ENCODE data around the gene PLN.

PLN gene

GRCh38 chr6:118586746-118587485, 38.8 kb downstream of the PLN start:
- Histone ChIP-seq H3K4me1 (ENCODE audit: control extremely low read depth in 1 of 4, control insufficient read depth in 4 of 4, insufficient read depth in 4 of 4, low read length in 3 of 4) (peaks cover 0 to 6% (median 3%) of the 10 kb centered on the region in 4 experiments), H3K9me3 (ENCODE audit: control extremely low read depth in 1 of 5, control insufficient read depth in 4 of 5, insufficient read depth in 2 of 5, low read depth in 1 of 5, low read length in 4 of 5) (no peaks in the 10 kb centered on the region), H3K27me3 (replicated peaks in 2 of 5; ENCODE audit: control insufficient read depth in 4 of 5, insufficient read depth in 5 of 5, low read length in 4 of 5) (no peaks in the 10 kb centered on the region), H3K36me3 (ENCODE audit: control insufficient read depth in 4 of 4, insufficient read depth in 4 of 4, low read length in 3 of 4) (peaks cover 0 to 4% (median 0%) of the 10 kb centered on the region in 4 experiments), H3K4me3 (ENCODE audit: control insufficient read depth in 1 of 7, extremely low read depth in 1 of 7, insufficient read depth in 4 of 7, low read depth in 2 of 7, low read length in 6 of 7) (no peak overlapping the region), H3K27ac (ENCODE audit: insufficient read depth in 1 of 2, low read depth in 1 of 2, low read length in 2 of 2, poor library complexity in 1 of 2, severe bottlenecking in 2 of 2) (no peak overlapping the region)
- ChIA-PET CTCF (interaction anchor here (0.8 to 2.8 kb wide), 2 partner anchors 21 to 184 kb away, joined by 3 to 9 read pairs; no protein-coding TSS in a partner anchor), POLR2A (no interaction called here)
- WGBS (ENCODE audit: insufficient coverage) = 90% methylated on average over 2 of the region's 5 CpGs
- DNase-seq = no peak

- Histone ChIP-seq H3K9me3 (ENCODE audit: control extremely low read depth in 1 of 5, control insufficient read depth in 4 of 5, insufficient read depth in 2 of 5, low read depth in 1 of 5, low read length in 4 of 5) (no peaks in the 10 kb centered on the region), H3K4me1 (ENCODE audit: control extremely low read depth in 1 of 4, control insufficient read depth in 4 of 4, insufficient read depth in 4 of 4, low read length in 3 of 4) (peaks cover 0 to 6% (median 3%) of the 10 kb centered on the region in 4 experiments), H3K36me3 (ENCODE audit: control insufficient read depth in 4 of 4, insufficient read depth in 4 of 4, low read length in 3 of 4) (peaks cover 0 to 4% (median 0%) of the 10 kb centered on the region in 4 experiments), H3K4me3 (ENCODE audit: control insufficient read depth in 1 of 7, extremely low read depth in 1 of 7, insufficient read depth in 4 of 7, low read depth in 2 of 7, low read length in 6 of 7) (no peak overlapping the region), H3K27me3 (replicated peaks in 2 of 5; ENCODE audit: control insufficient read depth in 4 of 5, insufficient read depth in 5 of 5, low read length in 4 of 5) (no peaks in the 10 kb centered on the region), H3K27ac (ENCODE audit: insufficient read depth in 1 of 2, low read depth in 1 of 2, low read length in 2 of 2, poor library complexity in 1 of 2, severe bottlenecking in 2 of 2) (no peak overlapping the region)
- ChIA-PET POLR2A (no interaction called here), CTCF (no interaction called here)
- no peak for DNase-seq
- 95% methylated on average over 3 of the region's 5 CpGs for WGBS (ENCODE audit: insufficient coverage)
These were observed 40.5 kb downstream of the PLN start for GRCh38 chr6:118588626-118589025.

GRCh38 chr6:118589186-118589585, 41.1 kb downstream of the PLN start:
- Histone ChIP-seq H3K27ac (ENCODE audit: insufficient read depth in 1 of 2, low read depth in 1 of 2, low read length in 2 of 2, poor library complexity in 1 of 2, severe bottlenecking in 2 of 2) (no peak overlapping the region), H3K36me3 (ENCODE audit: control insufficient read depth in 4 of 4, insufficient read depth in 4 of 4, low read length in 3 of 4) (peaks cover 0 to 4% (median 0%) of the 10 kb centered on the region in 4 experiments), H3K27me3 (replicated peaks in 2 of 5; ENCODE audit: control insufficient read depth in 4 of 5, insufficient read depth in 5 of 5, low read length in 4 of 5) (no peaks in the 10 kb centered on the region), H3K4me1 (ENCODE audit: control extremely low read depth in 1 of 4, control insufficient read depth in 4 of 4, insufficient read depth in 4 of 4, low read length in 3 of 4) (peaks cover 0 to 6% (median 3%) of the 10 kb centered on the region in 4 experiments), H3K4me3 (ENCODE audit: control insufficient read depth in 1 of 7, extremely low read depth in 1 of 7, insufficient read depth in 4 of 7, low read depth in 2 of 7, low read length in 6 of 7) (no peak overlapping the region), H3K9me3 (ENCODE audit: control extremely low read depth in 1 of 5, control insufficient read depth in 4 of 5, insufficient read depth in 2 of 5, low read depth in 1 of 5, low read length in 4 of 5) (no peaks in the 10 kb centered on the region)
- CTCF ChIA-PET = no interaction called here
- no peak for DNase-seq
- WGBS (ENCODE audit: insufficient coverage) = 100% methylated on average over 1 of the region's 4 CpGs
- POLR2A ChIA-PET = no interaction called here

- CTCF ChIA-PET = interaction anchor here (1.4 kb wide), 1 partner anchor 9 kb away, joined by 4 read pairs; no protein-coding TSS in a partner anchor
- H3K9me3 ChIP-seq (ENCODE audit: control extremely low read depth in 1 of 5, control insufficient read depth in 4 of 5, insufficient read depth in 2 of 5, low read depth in 1 of 5, low read length in 4 of 5) = no peaks in the 10 kb centered on the region
- H3K4me3 ChIP-seq (ENCODE audit: control insufficient read depth in 1 of 7, extremely low read depth in 1 of 7, insufficient read depth in 4 of 7, low read depth in 2 of 7, low read length in 6 of 7) = no peak overlapping the region
- POLR2A ChIA-PET = no interaction called here
- no peaks in the 10 kb centered on the region for H3K27me3 ChIP-seq (replicated peaks in 2 of 5; ENCODE audit: control insufficient read depth in 4 of 5, insufficient read depth in 5 of 5, low read length in 4 of 5)
- WGBS (ENCODE audit: insufficient coverage) = 52% methylated on average over 4 of the region's 6 CpGs
- peaks cover 0 to 4% (median 0%) of the 10 kb centered on the region in 4 experiments for H3K36me3 ChIP-seq (ENCODE audit: control insufficient read depth in 4 of 4, insufficient read depth in 4 of 4, low read length in 3 of 4)
- H3K27ac ChIP-seq (ENCODE audit: insufficient read depth in 1 of 2, low read depth in 1 of 2, low read length in 2 of 2, poor library complexity in 1 of 2, severe bottlenecking in 2 of 2) = no peak overlapping the region
- DNase-seq = no peak
- H3K4me1 ChIP-seq (ENCODE audit: control extremely low read depth in 1 of 4, control insufficient read depth in 4 of 4, insufficient read depth in 4 of 4, low read length in 3 of 4) = peaks cover 0 to 7% (median 4%) of the 10 kb centered on the region in 4 experiments
These were observed 41.7 kb downstream of the PLN start for GRCh38 chr6:118589649-118590365.

- DNase-seq = no peak
- ChIA-PET POLR2A (no interaction called here), CTCF (interaction anchor here (0.6 to 1.4 kb wide), 4 partner anchors 12 to 88 kb away, joined by 3 to 5 read pairs (median 3); no protein-coding TSS in a partner anchor)
- no peaks in the 10 kb centered on the region for H3K27me3 ChIP-seq (replicated peaks in 2 of 5; ENCODE audit: control insufficient read depth in 4 of 5, insufficient read depth in 5 of 5, low read length in 4 of 5)
- no peaks in the 10 kb centered on the region for H3K9me3 ChIP-seq (ENCODE audit: control extremely low read depth in 1 of 5, control insufficient read depth in 4 of 5, insufficient read depth in 2 of 5, low read depth in 1 of 5, low read length in 4 of 5)
- H3K27ac ChIP-seq (ENCODE audit: insufficient read depth in 1 of 2, low read depth in 1 of 2, low read length in 2 of 2, poor library complexity in 1 of 2, severe bottlenecking in 2 of 2) = no peak overlapping the region
- H3K36me3 ChIP-seq (ENCODE audit: control insufficient read depth in 4 of 4, insufficient read depth in 4 of 4, low read length in 3 of 4) = peaks cover 0 to 4% (median 0%) of the 10 kb centered on the region in 4 experiments
- H3K4me1 ChIP-seq (ENCODE audit: control extremely low read depth in 1 of 4, control insufficient read depth in 4 of 4, insufficient read depth in 4 of 4, low read length in 3 of 4) = peaks cover 0 to 11% (median 5%) of the 10 kb centered on the region in 4 experiments
- H3K4me3 ChIP-seq (ENCODE audit: control insufficient read depth in 1 of 7, extremely low read depth in 1 of 7, insufficient read depth in 4 of 7, low read depth in 2 of 7, low read length in 6 of 7) = no peak overlapping the region
- no CpG with 5 or more reads among the region's 3 CpGs for WGBS (ENCODE audit: insufficient coverage)
These were observed 43.8 kb downstream of the PLN start for GRCh38 chr6:118591897-118592296.

- peaks cover 0 to 11% (median 4%) of the 10 kb centered on the region in 4 experiments for H3K4me1 ChIP-seq (ENCODE audit: control extremely low read depth in 1 of 4, control insufficient read depth in 4 of 4, insufficient read depth in 4 of 4, low read length in 3 of 4)
- H3K27ac ChIP-seq (ENCODE audit: insufficient read depth in 1 of 2, low read depth in 1 of 2, low read length in 2 of 2, poor library complexity in 1 of 2, severe bottlenecking in 2 of 2) = no peak overlapping the region
- H3K36me3 ChIP-seq (ENCODE audit: control insufficient read depth in 4 of 4, insufficient read depth in 4 of 4, low read length in 3 of 4) = no peaks in the 10 kb centered on the region
- no peaks in the 10 kb centered on the region for H3K27me3 ChIP-seq (replicated peaks in 2 of 5; ENCODE audit: control insufficient read depth in 4 of 5, insufficient read depth in 5 of 5, low read length in 4 of 5)
- CTCF ChIA-PET = no interaction called here
- WGBS (ENCODE audit: insufficient coverage) = 100% methylated on average over 1 of the region's 1 CpG
- POLR2A ChIA-PET = no interaction called here
- no peaks in the 10 kb centered on the region for H3K9me3 ChIP-seq (ENCODE audit: control extremely low read depth in 1 of 5, control insufficient read depth in 4 of 5, insufficient read depth in 2 of 5, low read depth in 1 of 5, low read length in 4 of 5)
- peak in 2 of 3 donors; percentile 38 to 55 for DNase-seq
- H3K4me3 ChIP-seq (ENCODE audit: control insufficient read depth in 1 of 7, extremely low read depth in 1 of 7, insufficient read depth in 4 of 7, low read depth in 2 of 7, low read length in 6 of 7) = no peak overlapping the region
These were observed 46.8 kb downstream of the PLN start for GRCh38 chr6:118594877-118595276.
